ENCODE measurements around the gene DBX1.

DBX1 gene

GRCh38 chr11:20192151-20192550 is 31.9 kb upstream of the DBX1 start:
- Histone ChIP-seq H3K9ac (ENCODE audit: low read length) (no peak overlapping the region), H3K36me3 (ENCODE audit: control insufficient read depth, insufficient read depth, low read length) (no peaks in the 10 kb centered on the region), H3K4me1 (ENCODE audit: control insufficient read depth, insufficient read depth, low read length) (no peaks in the 10 kb centered on the region), H3K4me3 (ENCODE audit: low read length) (no peak overlapping the region), H3K27me3 (ENCODE audit: control insufficient read depth, insufficient read depth, low read length) (no peaks in the 10 kb centered on the region), H3K27ac (ENCODE audit: low read depth, low read length) (no peak overlapping the region)

DNA sequence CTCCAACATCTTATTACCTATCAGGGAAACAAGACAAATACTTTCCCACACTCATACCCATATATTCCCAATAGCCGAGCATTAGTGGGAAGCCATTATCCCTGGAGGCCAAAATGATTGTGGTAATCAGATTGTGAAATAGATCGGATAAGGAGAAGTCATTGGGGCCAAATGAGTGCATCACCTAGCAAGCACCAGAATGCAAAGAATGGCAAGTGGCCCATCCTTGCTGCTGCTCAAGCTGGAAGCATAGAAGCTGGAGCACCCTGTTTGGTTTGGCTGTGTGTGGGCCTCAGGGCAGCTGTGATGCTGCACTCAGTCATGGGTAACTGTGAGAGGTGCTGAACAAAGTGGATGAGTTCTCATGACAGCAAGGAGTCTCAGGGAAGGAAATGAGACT is 18.7 kb upstream of the DBX1 start:
- H3K36me3 ChIP-seq (ENCODE audit: control insufficient read depth, insufficient read depth, low read length), result no peaks in the 10 kb centered on the region
- H3K27ac ChIP-seq (ENCODE audit: low read depth, low read length), result no peak overlapping the region
- H3K4me1 ChIP-seq (ENCODE audit: control insufficient read depth, insufficient read depth, low read length), result no peaks in the 10 kb centered on the region
- no peak overlapping the region for H3K4me3 ChIP-seq (ENCODE audit: low read length)
- H3K27me3 ChIP-seq (ENCODE audit: control insufficient read depth, insufficient read depth, low read length), result peaks cover 2% of the 10 kb centered on the region
- H3K9ac ChIP-seq (ENCODE audit: low read length), result no peak overlapping the region

GRCh38 chr11:20177136-20177535 is 16.9 kb upstream of the DBX1 start:
- H3K4me3 ChIP-seq (ENCODE audit: low read length), result no peak overlapping the region
- H3K9ac ChIP-seq (ENCODE audit: low read length), result no peak overlapping the region
- no peaks in the 10 kb centered on the region for H3K4me1 ChIP-seq (ENCODE audit: control insufficient read depth, insufficient read depth, low read length)
- no peaks in the 10 kb centered on the region for H3K36me3 ChIP-seq (ENCODE audit: control insufficient read depth, insufficient read depth, low read length)
- H3K27ac ChIP-seq (ENCODE audit: low read depth, low read length), result no peak overlapping the region
- H3K27me3 ChIP-seq (ENCODE audit: control insufficient read depth, insufficient read depth, low read length), result peaks cover 2% of the 10 kb centered on the region

DNA sequence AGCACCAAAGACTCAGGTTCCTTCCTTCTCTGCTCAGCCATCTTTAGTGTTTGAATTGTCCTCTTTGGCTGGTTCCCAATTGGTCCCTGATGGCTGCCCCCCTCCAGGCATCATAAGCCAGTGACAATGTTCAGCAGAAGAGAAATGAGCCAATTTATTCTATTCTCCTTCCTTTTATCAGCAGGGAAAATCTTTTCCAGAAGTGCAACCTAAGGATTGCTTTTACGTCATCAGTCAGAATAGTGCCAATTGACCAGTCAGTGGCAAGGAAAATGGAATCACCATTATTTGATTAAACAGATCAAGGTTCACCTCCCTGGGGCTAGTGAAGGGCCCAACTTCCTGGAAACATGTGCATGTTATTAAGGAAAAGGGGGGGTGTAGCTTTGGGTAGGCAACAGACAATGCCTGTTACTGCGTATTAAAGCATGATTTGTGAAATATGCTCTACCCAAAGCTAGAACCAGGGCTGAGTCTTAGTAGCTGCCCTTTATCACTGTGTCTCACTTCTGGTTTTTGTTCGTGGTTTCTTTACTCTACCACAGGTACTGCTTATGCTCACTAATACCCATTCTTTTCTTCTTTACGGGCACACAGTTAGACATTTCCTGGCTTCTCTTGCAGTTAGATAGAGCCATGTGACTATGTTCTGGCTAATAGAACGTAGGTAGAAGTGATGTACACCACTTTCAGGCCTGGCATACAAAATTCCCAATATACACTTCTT is 12.6 kb upstream of the DBX1 start:
- H3K27me3 ChIP-seq (ENCODE audit: control insufficient read depth, insufficient read depth, low read length), result peaks cover 2% of the 10 kb centered on the region
- no peaks in the 10 kb centered on the region for H3K4me1 ChIP-seq (ENCODE audit: control insufficient read depth, insufficient read depth, low read length)
- H3K36me3 ChIP-seq (ENCODE audit: control insufficient read depth, insufficient read depth, low read length), result no peaks in the 10 kb centered on the region
- no peak overlapping the region for H3K4me3 ChIP-seq (ENCODE audit: low read length)
- no peak overlapping the region for H3K9ac ChIP-seq (ENCODE audit: low read length)
- no peak overlapping the region for H3K27ac ChIP-seq (ENCODE audit: low read depth, low read length)

DNA sequence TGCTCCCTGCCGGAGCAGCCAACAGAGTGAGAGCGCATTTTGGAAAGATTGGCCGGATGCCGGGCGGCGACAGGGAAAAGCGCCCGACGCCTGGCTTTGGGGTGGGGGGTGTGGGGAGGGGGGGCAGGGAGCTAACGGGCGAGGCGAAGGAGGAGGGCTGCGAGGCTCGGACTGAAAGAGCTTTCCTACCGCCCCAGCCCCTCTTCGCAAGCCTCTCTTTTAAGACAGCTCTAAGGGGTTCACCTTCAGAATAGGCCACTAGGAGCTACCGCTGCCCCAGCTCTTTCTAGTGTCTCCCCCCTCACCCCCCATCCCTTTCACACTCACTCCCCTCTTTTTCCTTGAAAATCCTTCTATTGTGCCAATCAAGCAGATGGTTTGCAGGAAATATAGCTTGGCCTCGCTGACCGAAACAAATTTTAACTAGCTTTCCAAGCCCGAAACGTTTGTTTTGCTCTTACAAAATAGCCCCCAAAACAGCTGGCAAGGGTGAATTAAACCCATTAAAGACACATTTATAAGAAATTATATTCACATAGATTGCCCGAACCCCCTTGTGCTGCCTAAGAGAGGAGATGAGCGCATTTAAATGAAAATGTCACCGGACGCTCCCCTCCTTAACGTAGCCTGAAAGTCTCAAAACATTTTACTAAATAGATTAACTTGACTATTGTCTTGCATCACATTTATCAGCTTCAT is 3.7 kb upstream of the DBX1 start:
- H3K4me3 ChIP-seq (ENCODE audit: low read length), result no peak overlapping the region
- H3K27ac ChIP-seq (ENCODE audit: low read depth, low read length), result no peak overlapping the region
- peaks cover 5% of the 10 kb centered on the region for H3K4me1 ChIP-seq (ENCODE audit: control insufficient read depth, insufficient read depth, low read length)
- no peaks in the 10 kb centered on the region for H3K36me3 ChIP-seq (ENCODE audit: control insufficient read depth, insufficient read depth, low read length)
- peaks cover 30% of the 10 kb centered on the region for H3K27me3 ChIP-seq (ENCODE audit: control insufficient read depth, insufficient read depth, low read length)
- no peak overlapping the region for H3K9ac ChIP-seq (ENCODE audit: low read length)

GRCh38 chr11:20162824-20163782 is 2.8 kb upstream of the DBX1 start:
- H3K4me1 ChIP-seq (ENCODE audit: control insufficient read depth, insufficient read depth, low read length), result peaks cover 5% of the 10 kb centered on the region
- H3K9ac ChIP-seq (ENCODE audit: low read length), result no peak overlapping the region
- no peaks in the 10 kb centered on the region for H3K36me3 ChIP-seq (ENCODE audit: control insufficient read depth, insufficient read depth, low read length)
- peak overlapping the region; percentile 39 for H3K4me3 ChIP-seq (ENCODE audit: low read length)
- H3K27ac ChIP-seq (ENCODE audit: low read depth, low read length), result no peak overlapping the region
- peaks cover 36% of the 10 kb centered on the region for H3K27me3 ChIP-seq (ENCODE audit: control insufficient read depth, insufficient read depth, low read length)

- no peak overlapping the region for H3K9ac ChIP-seq (ENCODE audit: low read length)
- H3K27me3 ChIP-seq (ENCODE audit: control insufficient read depth, insufficient read depth, low read length), result peaks cover 37% of the 10 kb centered on the region
Observed at GRCh38 chr11:20161923-20162744, 1.9 kb upstream of the DBX1 start.

GRCh38 chr11:20161230-20161918 is 1.1 kb upstream of the DBX1 start:
- no peaks in the 10 kb centered on the region for H3K36me3 ChIP-seq (ENCODE audit: control insufficient read depth, insufficient read depth, low read length)
- peaks cover 5% of the 10 kb centered on the region for H3K4me1 ChIP-seq (ENCODE audit: control insufficient read depth, insufficient read depth, low read length)
- H3K27me3 ChIP-seq (ENCODE audit: control insufficient read depth, insufficient read depth, low read length), result peaks cover 40% of the 10 kb centered on the region
- H3K4me3 ChIP-seq (ENCODE audit: low read length), result no peak overlapping the region
- H3K27ac ChIP-seq (ENCODE audit: low read depth, low read length), result no peak overlapping the region
- no peak overlapping the region for H3K9ac ChIP-seq (ENCODE audit: low read length)

More at GRCh38 chr11:20161923-20162744, 1.9 kb upstream of the DBX1 start:
- no peaks in the 10 kb centered on the region for H3K36me3 ChIP-seq (ENCODE audit: control insufficient read depth, insufficient read depth, low read length)
- no peak overlapping the region for H3K27ac ChIP-seq (ENCODE audit: low read depth, low read length)
- peaks cover 5% of the 10 kb centered on the region for H3K4me1 ChIP-seq (ENCODE audit: control insufficient read depth, insufficient read depth, low read length)
- H3K4me3 ChIP-seq (ENCODE audit: low read length), result no peak overlapping the region

DNA sequence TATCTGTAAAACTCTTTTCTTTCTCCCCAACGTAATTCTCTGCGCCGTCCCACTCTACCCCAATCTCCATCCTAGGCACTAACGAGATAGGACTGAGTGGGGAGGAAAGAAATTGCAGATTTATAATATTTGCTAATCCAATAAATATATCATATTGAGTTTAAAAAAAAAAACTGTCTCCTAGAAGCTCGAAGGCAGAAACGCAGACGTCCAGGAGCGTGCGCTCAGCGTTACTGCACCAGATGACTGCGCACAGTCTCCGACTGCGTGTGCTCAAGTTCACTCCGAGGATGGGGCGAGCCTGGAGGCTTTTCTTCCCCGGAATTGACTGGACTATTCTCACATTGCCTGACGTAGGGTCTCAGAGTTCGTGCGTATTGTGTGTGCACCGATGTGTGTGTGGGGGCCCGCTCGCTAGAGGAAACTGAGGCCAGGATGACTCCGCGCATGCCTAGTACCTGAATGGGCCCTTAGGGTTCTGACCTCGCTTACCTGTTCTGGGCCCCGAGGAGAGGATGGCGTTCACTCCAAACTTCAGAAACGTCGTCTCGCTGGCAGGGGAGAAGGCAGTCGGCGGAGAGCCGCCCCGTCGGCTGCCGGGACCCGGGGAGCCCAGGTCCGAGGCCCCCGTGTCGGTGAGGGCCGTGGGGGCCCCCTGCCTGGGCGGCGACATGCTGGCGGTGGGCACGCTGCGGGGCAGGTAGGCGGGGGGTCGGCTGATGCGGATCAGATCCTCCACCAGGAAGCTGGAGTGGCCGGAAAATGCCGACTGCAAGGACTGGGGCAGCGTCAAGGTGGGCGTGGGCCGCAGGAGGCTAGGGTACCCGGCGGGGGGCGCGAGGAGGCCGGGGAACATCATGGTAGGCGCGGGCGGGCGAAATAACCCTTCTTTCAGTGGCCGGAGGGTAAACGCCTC is 551 bp downstream of the DBX1 start:
- peaks cover 45% of the 10 kb centered on the region for H3K27me3 ChIP-seq (ENCODE audit: control insufficient read depth, insufficient read depth, low read length)

GRCh38 chr11:20158597-20159257 is 1.5 kb downstream of the DBX1 start:
- Histone ChIP-seq H3K4me1 (ENCODE audit: control insufficient read depth, insufficient read depth, low read length) (peaks cover 5% of the 10 kb centered on the region), H3K9ac (ENCODE audit: low read length) (no peak overlapping the region), H3K4me3 (ENCODE audit: low read length) (no peak overlapping the region), H3K27me3 (ENCODE audit: control insufficient read depth, insufficient read depth, low read length) (peaks cover 45% of the 10 kb centered on the region), H3K27ac (ENCODE audit: low read depth, low read length) (no peak overlapping the region), H3K36me3 (ENCODE audit: control insufficient read depth, insufficient read depth, low read length) (no peaks in the 10 kb centered on the region)

More for the DNA sequence above, 551 bp downstream of the DBX1 start:
- H3K27ac ChIP-seq (ENCODE audit: low read depth, low read length), result no peak overlapping the region
- no peak overlapping the region for H3K4me3 ChIP-seq (ENCODE audit: low read length)
- peaks cover 5% of the 10 kb centered on the region for H3K4me1 ChIP-seq (ENCODE audit: control insufficient read depth, insufficient read depth, low read length)
- H3K9ac ChIP-seq (ENCODE audit: low read length), result no peak overlapping the region
- H3K36me3 ChIP-seq (ENCODE audit: control insufficient read depth, insufficient read depth, low read length), result no peaks in the 10 kb centered on the region

All from rectal smooth muscle tissue (tissue), 1 donor.